IMR-90 (cell line): ENCODE results near the gene TSR3. TPM values are rescaled to one million over a fixed set of nuclear protein-coding genes. Genes with fewer than 3 reads are reported as not detected.

Experiments
- polyA plus RNA-seq, 3 experiments: library from polyadenylated mRNA; depleted of rRNA; stranded (reverse); fragments of >200 nt; gene quantifications; 2 replicates each; pipeline ENCODE4 v1.2.3, GENCODE V29; 2012; ENCODE audit warnings: low replicate concordance in 1 of 3
- total RNA-seq: library from RNA; depleted of rRNA; stranded (reverse); fragments of >200 nt; gene quantifications from 2 replicates; pipeline ENCODE4 v1.2.3, GENCODE V29; 2012
- TF ChIP-seq, protein P1 (sequence below): fragments of 150-350 bp; IDR thresholded peaks from 2 replicates; pipeline ENCODE4 v1.6.1; 2017; ENCODE audit warnings: mild to moderate bottlenecking, antibody characterized with exemption, low read length, low read depth

TSR3 gene
- total and polyA plus RNA-seq, 2 of the 4 experiments (the other 2 are of a cell fraction): 38.0 to 52.9 TPM

GRCh38 chr16:1343428-1344242 is 8.0 kb downstream of the TSR3 start (continued):
- TF ChIP-seq, protein P1, sequence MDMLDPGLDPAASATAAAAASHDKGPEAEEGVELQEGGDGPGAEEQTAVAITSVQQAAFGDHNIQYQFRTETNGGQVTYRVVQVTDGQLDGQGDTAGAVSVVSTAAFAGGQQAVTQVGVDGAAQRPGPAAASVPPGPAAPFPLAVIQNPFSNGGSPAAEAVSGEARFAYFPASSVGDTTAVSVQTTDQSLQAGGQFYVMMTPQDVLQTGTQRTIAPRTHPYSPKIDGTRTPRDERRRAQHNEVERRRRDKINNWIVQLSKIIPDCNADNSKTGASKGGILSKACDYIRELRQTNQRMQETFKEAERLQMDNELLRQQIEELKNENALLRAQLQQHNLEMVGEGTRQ: no peak
